HG02642 (cell line): ENCODE results near the gene AMELY.
"Not testable (repeated sequence)": the region's sequence is repeated elsewhere in the genome, so short reads cannot be mapped to it uniquely, and the experiment has no call there.

ENCODE experiments used
- ATAC-seq: cut with Tn5 transposase; IDR thresholded peaks from one replicate; pipeline ENCODE4 v1.9.1; 2021; ENCODE audit warnings: mild to moderate bottlenecking; ENCODE audit not compliant: unreplicated experiment, poor library complexity

The AMELY gene, protein sequence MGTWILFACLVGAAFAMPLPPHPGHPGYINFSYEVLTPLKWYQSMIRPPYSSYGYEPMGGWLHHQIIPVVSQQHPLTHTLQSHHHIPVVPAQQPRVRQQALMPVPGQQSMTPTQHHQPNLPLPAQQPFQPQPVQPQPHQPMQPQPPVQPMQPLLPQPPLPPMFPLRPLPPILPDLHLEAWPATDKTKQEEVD

GRCh38 chrY:6911253-6911881 lies at the start of gene AMELY:
Gene AMELY, minus strand, starts transcription at chrY:6911752. Its CDS starts 39,144 bp downstream, at chrY:6872608.
- no peak for ATAC-seq

DNA sequence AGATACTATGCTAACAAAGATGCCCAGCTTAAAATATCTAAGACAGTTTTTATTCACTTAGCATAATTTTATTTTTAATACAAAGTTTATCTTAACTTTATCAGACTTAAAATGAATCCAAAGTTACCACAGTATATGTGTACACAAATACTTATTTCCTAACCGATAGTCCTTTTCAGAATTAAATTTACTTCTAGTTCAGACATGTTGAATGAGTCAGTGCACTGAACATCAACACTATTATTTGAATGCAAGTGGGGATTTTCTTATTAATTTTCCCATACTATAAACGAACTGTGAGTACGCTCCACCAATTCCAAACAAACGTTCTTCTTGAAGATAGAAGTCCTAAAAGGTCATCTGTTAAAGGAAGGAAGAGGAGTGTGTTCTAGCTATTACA lies 38.4 kb upstream of the AMELY start:
- no peak for ATAC-seq

DNA sequence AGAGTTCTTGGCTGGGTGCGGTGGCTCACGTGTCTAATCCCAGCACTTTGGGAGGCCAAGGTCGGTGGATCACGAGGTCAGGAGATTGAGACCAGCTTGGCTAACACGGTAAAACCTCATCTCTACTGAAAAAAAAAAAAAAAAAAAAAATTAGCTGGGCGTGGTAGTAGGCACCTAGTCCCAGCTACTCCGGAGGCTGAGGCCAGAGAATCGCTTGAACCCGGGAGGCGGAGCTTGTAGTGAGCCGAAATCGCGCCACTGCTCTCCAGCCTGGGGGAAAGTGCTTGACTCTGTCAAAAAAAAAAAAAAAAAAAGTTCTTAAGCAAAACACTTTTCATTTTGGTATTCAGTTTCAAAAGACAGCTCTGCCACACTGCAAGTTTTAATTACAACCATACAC lies 36.8 kb upstream of the AMELY start:
- no peak for ATAC-seq

DNA sequence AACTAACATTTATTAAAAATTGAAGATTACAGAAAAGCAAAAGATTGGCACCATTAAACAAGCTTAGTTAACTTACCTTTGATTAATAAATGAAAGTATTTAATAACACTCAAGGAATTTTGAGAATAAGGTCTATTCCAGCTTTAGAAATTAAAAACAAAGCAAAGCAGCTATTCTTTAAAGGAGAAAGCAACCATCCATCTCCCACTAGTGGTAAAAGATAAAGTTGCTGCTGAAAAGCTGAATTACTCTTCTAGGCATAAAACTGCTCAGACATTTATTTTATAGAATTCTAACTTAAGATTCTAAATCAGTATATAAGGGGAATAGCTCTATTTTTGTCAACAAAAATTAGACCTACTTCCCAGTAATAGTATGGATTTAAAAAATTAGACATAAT lies 36.1 kb upstream of the AMELY start:
- no peak for ATAC-seq

DNA sequence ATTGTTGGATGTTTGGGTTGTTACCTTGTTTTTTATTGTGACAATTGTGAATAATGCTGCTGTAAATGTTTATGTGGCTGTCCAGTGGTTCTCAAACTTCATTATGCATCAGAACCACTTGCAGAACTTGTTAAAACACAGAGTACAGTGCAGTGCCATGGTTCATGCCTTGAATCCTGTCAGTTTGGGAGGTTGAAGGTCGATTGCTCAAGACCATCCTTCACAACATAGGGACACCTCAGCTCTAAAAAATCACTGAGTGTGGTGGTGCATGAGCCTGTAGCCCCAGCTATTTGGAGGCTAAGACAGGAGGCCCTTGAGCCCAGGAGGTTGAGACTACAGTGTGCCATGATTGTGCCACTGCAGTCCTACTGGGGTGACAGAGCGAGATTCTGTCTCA lies 23.9 kb upstream of the AMELY start:
- no peak for ATAC-seq

- no peak for ATAC-seq
These were observed 20.3 kb upstream of the AMELY start for GRCh38 chrY:6931779-6932396.

GRCh38 chrY:6929237-6929636 lies 17.7 kb upstream of the AMELY start:
- no peak for ATAC-seq

DNA sequence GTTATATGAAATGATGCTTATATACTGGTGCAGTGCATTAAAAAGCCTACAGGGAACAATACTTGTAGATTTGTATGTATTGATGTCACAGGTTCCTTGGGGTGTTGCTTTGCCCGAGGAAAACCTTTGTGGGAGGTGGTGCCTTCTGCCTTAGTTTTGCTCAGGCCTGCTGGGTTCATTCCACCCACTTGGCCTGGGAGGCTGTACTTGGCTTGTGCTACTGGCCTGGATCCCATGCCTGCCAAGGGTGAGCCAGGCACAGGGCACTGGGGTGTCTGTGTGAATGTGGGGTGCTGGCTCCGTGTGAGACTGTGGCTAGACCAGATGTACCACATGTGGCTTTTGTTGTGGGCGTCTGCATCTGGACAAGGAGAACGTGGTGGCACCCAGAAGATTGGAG lies 16.7 kb upstream of the AMELY start:
- no peak for ATAC-seq

GRCh38 chrY:6921061-6921460 lies 9.5 kb upstream of the AMELY start:
- ATAC-seq = no peak

DNA sequence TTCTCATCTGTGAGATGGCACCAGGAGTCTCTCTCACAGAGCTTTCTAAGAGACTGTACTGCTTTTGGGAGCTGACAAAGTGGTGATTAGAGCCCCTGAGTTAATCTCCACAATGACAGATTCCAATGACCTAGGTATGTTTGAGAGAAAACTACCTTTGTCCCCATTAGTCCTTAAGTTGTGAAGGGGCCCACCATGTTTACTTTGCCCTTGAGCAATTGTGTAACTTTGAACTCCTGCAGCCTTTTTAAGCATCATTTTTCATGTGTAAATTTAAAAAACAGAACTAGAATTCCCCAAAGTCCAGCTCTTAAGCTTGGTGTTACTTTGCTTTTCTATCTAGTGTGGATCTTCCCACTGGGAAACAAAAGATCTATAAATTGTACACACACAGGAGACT lies 1.8 kb upstream of the AMELY start:
- no peak for ATAC-seq

DNA sequence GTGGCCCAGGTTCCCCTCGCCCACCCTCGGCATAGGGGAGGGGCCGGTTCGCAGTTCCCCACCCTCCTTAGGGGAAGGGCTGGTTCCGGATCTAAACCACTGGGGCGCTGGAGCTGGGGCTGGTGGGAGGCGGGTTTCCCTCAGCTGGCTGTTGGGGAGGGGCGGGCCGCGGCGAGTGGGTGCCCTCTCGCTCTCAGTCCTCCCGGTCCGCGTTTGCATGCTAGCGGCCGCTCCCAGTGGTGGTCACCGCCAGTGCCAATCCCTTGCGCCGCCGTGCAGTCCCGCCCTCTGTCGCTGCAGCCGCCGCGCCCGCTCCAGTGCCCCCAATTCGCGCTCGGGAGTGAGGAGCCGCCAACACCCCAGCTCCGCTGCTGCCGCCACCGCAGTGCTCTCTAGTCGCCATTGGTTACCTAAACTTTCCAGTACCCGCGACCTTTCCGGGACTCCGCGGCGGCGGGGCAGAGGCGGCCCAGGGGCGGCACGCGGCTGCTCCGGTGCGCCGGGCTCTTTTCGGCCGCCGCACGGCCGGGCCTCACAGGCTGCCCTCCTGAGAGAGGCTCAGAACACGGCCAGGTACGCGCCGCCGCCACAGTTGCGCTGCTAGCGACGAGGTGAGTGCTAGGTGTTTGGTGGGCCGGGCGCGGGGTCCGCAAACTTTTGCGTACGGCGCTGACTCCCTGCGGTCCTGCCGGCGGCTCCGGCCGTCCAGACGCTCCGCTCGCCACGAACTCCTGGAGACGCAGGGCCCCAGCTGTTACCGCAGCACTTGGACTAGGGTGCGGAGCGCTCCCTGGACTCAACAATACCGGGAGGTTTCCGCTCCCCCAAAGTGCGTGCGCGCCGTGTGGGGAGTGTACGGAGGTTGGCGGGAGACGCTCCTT lies 940 bp downstream of the AMELY start, which contains the start of gene TBL1Y:
Gene TBL1Y, plus strand, starts transcription at position 326 of the 881 bp plus-strand sequence. CDS start 114,388 bp downstream, outside the sequence.
- ATAC-seq = no peak

- ATAC-seq = no peak
These were observed 1.7 kb downstream of the AMELY start for GRCh38 chrY:6909856-6910255.

- no peak for ATAC-seq
These were observed 2.4 kb downstream of the AMELY start for GRCh38 chrY:6909118-6909521.

DNA sequence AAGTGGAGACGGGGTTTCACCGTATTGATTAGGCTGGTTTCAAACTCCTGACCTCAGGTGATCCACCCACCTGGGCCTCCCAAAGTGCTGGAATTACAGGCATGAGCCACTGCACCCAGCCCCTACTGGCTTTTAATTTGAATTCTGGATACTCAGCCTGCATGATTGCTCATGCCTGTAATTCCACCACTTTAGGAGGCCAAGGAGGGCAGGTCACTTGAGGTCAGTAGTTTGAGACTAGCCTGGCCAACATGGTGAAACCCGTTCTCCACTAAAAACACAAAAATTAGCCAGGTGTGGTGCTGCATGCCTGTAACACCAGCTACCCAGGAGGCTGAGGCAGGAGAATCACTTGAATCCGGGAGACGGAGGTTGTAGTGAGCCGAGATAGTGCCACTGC lies 3.5 kb downstream of the AMELY start:
- not testable (repeated sequence) for ATAC-seq

- ATAC-seq = no peak
These were observed 4.0 kb downstream of the AMELY start for GRCh38 chrY:6907591-6907990.

GRCh38 chrY:6902116-6902515 lies 9.4 kb downstream of the AMELY start:
- not testable (repeated sequence) for ATAC-seq

DNA sequence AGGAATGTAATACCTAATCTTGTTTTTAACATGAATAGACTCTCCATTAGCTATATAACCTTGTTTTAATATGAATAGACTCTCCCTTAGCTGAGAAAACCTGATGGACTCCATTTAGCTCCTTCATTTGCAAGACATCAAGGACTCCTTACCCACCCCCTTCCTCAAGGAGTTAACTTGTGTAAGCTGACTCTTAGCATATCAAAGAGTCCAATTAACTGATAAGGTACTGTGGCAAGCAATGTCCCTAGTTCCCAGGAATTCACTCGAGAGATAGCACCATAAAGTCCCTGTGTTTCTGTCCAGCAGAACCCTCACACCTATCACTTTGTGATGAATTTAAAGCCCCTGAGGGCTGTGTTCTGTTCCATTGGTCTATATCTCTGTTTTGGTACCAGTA lies 16.3 kb downstream of the AMELY start:
- no peak for ATAC-seq

DNA sequence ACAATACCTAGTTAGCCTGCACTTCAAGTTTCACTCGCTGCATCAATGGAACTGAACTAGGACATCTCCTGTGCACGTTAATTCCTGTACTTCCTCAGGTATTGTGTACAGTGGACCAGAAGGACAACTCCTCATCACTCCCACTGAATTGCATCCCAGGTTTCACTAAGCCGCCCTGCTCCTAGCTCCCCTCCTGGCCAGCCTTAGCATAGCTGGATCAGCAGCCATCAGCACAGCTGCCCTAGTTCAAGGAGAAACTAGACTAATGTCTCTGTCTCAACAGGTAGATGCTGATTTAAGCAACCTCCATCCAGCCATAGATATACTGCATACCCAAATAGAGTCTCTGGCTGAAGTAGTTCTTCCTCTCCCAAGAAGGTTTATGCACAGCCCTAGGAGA lies 17.1 kb downstream of the AMELY start:
- no peak for ATAC-seq

DNA sequence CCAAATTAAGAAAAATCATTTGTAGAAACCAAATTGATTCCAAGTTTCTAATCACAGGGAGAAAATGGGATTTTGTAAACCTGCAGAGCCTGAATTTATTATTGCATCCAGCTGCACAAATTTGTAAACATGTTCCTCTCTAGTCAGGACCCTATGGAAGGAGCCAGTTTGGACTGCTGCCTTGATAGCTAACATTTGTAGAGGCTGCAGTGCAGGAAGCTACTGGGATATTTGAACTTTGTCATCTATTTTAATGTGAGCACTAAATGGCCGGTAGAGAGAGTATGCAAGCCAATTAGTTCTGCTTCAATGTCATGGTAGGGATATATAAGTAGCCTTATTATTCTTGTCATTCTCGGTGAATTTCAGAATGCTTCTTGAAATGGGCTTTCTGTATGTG lies 62.2 kb downstream of the AMELY start:
- no peak for ATAC-seq

DNA sequence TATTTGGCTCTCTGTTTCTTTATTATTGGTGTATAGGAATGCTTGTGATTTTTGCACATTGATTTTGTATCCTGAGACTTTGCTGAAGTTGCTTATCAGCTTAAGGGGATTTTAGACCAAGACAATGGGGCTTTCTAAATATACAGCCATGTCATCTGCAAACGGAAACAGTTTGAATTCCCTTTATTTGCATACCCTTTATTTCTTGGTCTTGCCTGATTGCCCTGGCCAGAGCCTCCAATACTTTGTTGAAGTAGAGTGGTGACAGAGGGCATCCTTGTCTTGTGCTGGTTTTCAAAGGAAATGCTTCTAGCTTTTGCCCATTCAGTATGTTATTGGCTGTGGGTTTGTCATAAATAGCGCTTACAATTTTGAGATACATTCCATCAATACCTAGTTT lies 68.9 kb downstream of the AMELY start:
- not testable (repeated sequence) for ATAC-seq
